ENCODE data around the gene KANSL1. TPM values are rescaled to one million over a fixed set of nuclear protein-coding genes. Genes with fewer than 3 reads are reported as not detected.
"Not testable (repeated sequence)": the region's sequence is repeated elsewhere in the genome, so short reads cannot be mapped to it uniquely, and the experiment has no call there.

KANSL1 gene
- total and polyA plus RNA-seq, 3 experiments from 2014 or later: 20.9 to 70.7 (median 69.2) TPM

DNA sequence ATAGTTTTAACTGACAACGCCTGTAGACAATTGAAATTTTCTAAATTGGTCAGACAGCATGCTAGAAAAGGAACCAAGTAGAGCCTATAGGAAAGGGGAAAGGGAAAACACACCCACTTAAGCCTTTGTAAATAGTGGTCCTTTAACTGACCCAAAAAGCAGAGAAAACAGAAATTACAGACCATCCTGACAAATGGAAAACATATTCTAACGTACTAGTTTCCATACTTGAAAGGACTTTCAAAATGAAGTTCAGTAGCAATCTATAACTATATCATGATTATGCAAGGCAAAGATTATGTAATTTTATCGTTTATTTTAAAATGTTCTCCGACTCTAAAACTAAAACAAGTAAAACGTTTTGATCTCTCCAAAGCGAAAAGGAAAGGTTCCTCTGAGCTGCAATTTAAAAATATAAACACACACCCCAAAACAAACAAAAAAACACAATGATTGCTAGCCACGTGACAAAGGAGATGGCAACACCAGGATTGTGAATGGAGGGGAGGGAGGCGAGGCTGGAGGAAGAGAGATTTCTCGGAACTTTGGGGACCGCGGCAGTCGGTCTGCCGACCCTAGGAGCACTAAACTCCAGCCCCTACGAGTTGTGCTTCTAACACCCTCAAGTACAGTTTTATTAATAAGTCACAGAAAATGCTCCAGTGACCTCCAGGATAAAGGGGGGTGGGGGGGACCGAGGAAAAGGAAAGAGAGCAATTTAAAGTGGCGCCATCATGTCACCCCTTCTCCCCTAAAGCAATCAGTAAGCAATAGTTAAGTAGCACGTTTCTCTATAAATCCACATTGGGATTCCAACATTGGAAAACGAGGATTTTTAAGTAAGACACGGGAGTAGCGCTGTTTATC, 1.7 kb downstream of the KANSL1 start:
- Mint-ChIP-seq H3K27me3 (no peaks in the 10 kb centered on the region), H3K36me3 (peaks cover 0 to 34% (median 4%) of the 10 kb centered on the region in 3 donors), H3K27ac (peak overlapping the region; percentile 86 to 99 (median 98)), H3K4me3 (peak overlapping the region; percentile 90 to 100 (median 99)), H3K9me3 (no peaks in the 10 kb centered on the region), H3K4me1 (peaks cover 62 to 74% (median 73%) of the 10 kb centered on the region in 3 donors)
- DNase-seq: peak in 1 of 5 donors; percentile 20
- ChIA-PET CTCF (interaction anchor here (0.5 to 2.3 kb wide), 3 partner anchors 20 to 46 kb away, joined by 3 to 12 read pairs (median 4); no protein-coding TSS in a partner anchor), POLR2A (interaction anchor here (0.8 to 2.3 kb wide), 3 partner anchors 9 to 75 kb away, joined by 3 to 14 read pairs (median 3); no protein-coding TSS in a partner anchor)
- Histone ChIP-seq H3K27ac (ENCODE audit: low read depth, low read length) (peak overlapping the region; percentile 85), H3K36me3 (ENCODE audit: insufficient read depth, low read length) (no peaks in the 10 kb centered on the region), H3K9me3 (ENCODE audit: low read length) (no peaks in the 10 kb centered on the region), H3K4me1 (ENCODE audit: insufficient read depth, low read length) (peaks cover 66% of the 10 kb centered on the region), H3K4me3 (ENCODE audit: low read length) (peak overlapping the region; percentile 78), H3K27me3 (ENCODE audit: insufficient read depth, low read length, poor library complexity, severe bottlenecking) (no peaks in the 10 kb centered on the region)

DNA sequence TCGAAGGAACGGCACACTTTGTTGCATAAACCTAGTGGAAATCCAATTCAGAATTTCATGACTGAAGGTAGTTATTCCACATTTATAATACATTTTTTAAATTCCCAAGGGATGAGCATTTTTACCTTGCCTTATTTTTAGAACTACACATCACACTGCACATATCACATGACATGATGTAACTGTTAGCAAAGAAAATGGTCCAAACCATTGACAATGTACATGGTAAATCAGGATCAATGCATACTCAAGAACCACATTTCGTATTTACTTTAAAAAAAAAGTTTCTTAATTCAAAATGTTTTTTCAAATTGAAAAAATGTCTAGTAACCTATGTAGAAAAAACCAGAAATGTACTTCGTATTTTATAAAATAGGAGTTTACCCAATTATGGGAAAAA, 2.5 kb downstream of the KANSL1 start:
- no peaks in the 10 kb centered on the region for H3K9me3 ChIP-seq (ENCODE audit: low read length)
- H3K27me3 Mint-ChIP-seq: no peaks in the 10 kb centered on the region
- no peaks in the 10 kb centered on the region for H3K9me3 Mint-ChIP-seq
- H3K4me3 ChIP-seq (ENCODE audit: low read length): peak overlapping the region; percentile 78
- peak overlapping the region; percentile 34 to 99 (median 87) for H3K27ac Mint-ChIP-seq
- peaks cover 65 to 75% (median 73%) of the 10 kb centered on the region in 3 donors for H3K4me1 Mint-ChIP-seq
- H3K36me3 Mint-ChIP-seq: peaks cover 0 to 35% (median 4%) of the 10 kb centered on the region in 3 donors
- no peaks in the 10 kb centered on the region for H3K36me3 ChIP-seq (ENCODE audit: insufficient read depth, low read length)
- POLR2A ChIA-PET: no interaction called here
- peaks cover 66% of the 10 kb centered on the region for H3K4me1 ChIP-seq (ENCODE audit: insufficient read depth, low read length)
- H3K27me3 ChIP-seq (ENCODE audit: insufficient read depth, low read length, poor library complexity, severe bottlenecking): no peaks in the 10 kb centered on the region
- H3K4me3 Mint-ChIP-seq: peak overlapping the region; percentile 90 to 100 (median 98)
- H3K27ac ChIP-seq (ENCODE audit: low read depth, low read length): peak overlapping the region; percentile 85
- CTCF ChIA-PET: no interaction called here
- DNase-seq: no peak

DNA sequence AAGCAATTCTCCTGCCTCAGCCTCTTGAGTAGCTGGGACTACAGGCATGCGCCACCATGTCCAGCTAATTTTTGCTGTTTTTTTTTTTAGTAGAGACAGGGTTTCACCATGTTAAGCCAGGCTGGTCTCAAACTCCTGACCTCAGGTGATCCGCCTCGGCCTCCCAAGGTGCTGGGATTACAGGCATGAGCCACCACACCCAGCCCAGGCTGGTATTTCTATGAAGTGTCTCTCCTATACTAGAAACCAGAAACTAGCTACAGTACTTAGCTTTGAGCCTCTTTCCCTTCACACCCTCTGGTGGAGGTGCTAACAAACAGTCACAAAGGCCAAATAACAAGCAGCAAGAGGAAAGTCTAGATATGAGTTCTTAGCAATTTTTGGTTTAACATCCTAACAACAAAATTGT, 6.4 kb downstream of the KANSL1 start:
- ChIA-PET POLR2A (interaction anchor here (0.6 to 1.3 kb wide), 5 partner anchors 11 to 142 kb away, joined by 3 to 5 read pairs (median 3); no protein-coding TSS in a partner anchor), CTCF (interaction anchor here (0.7 to 3.5 kb wide), 12 partner anchors 10 to 183 kb away, joined by 3 to 27 read pairs (median 4); no protein-coding TSS in a partner anchor)
- not testable (repeated sequence) for H3K9me3 Mint-ChIP-seq; H3K36me3 ChIP-seq (ENCODE audit: insufficient read depth, low read length); H3K27me3 ChIP-seq (ENCODE audit: insufficient read depth, low read length, poor library complexity, severe bottlenecking); H3K27ac ChIP-seq (ENCODE audit: low read depth, low read length); H3K9me3 ChIP-seq (ENCODE audit: low read length); H3K4me3 ChIP-seq (ENCODE audit: low read length); H3K27me3 Mint-ChIP-seq
- DNase-seq: peak in 3 of 5 donors; percentile 28 to 54 (median 45)
- peaks cover 86 to 96% (median 95%) of the 10 kb centered on the region in 3 donors for H3K4me1 Mint-ChIP-seq
- peak overlapping the region; percentile 4 to 99 (median 42) for H3K27ac Mint-ChIP-seq
- peaks cover 88% of the 10 kb centered on the region for H3K4me1 ChIP-seq (ENCODE audit: insufficient read depth, low read length)
- peaks cover 0 to 29% (median 4%) of the 10 kb centered on the region in 3 donors for H3K36me3 Mint-ChIP-seq
- H3K4me3 Mint-ChIP-seq: peak overlapping the region; percentile 0 to 86 (median 59)

DNA sequence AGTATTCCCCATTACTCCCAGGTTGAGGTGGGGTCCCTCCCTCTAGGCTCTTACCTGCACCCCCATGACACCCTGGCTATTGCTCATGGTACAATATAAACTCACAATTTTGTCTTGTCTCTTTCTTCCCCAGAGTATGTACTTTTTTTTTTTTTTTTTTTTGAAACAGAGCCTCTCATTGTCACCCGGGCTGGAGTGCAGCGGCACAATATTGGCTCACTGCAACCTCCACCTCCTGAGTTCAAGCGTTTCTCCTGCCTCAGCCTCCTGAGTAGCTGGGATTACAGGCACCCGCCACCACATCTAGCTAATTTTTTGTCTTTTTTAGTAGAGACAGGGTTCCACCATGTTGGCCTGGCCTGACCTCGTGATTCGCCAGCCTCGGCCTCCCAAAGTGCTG, 8.5 kb downstream of the KANSL1 start:
- Histone ChIP-seq H3K4me3 (ENCODE audit: low read length) (no peak overlapping the region), H3K27ac (ENCODE audit: low read depth, low read length) (no peak overlapping the region), H3K9me3 (ENCODE audit: low read length) (no peaks in the 10 kb centered on the region), H3K27me3 (ENCODE audit: insufficient read depth, low read length, poor library complexity, severe bottlenecking) (no peaks in the 10 kb centered on the region), H3K36me3 (ENCODE audit: insufficient read depth, low read length) (no peaks in the 10 kb centered on the region), H3K4me1 (ENCODE audit: insufficient read depth, low read length) (peaks cover 91% of the 10 kb centered on the region)
- no peaks in the 10 kb centered on the region for H3K9me3 Mint-ChIP-seq
- ChIA-PET CTCF (interaction anchor here (0.9 to 3.5 kb wide), 4 partner anchors 8 to 31 kb away, joined by 3 to 27 read pairs (median 4); partner anchors contain the start of gene KANSL1), POLR2A (interaction anchor here (0.6 to 1.0 kb wide), 2 partner anchors 23 to 962 kb away, joined by 3 to 5 read pairs; no protein-coding TSS in a partner anchor)
- H3K4me3 Mint-ChIP-seq: peak overlapping the region in 6 of 7 donors; percentile 28 to 82 (median 44)
- DNase-seq: no peak
- H3K36me3 Mint-ChIP-seq: peaks cover 0 to 17% (median 2%) of the 10 kb centered on the region in 3 donors
- no peaks in the 10 kb centered on the region for H3K27me3 Mint-ChIP-seq
- H3K4me1 Mint-ChIP-seq: peaks cover 87 to 98% (median 98%) of the 10 kb centered on the region in 3 donors
- H3K27ac Mint-ChIP-seq: peak overlapping the region; percentile 0 to 79 (median 46)

DNA sequence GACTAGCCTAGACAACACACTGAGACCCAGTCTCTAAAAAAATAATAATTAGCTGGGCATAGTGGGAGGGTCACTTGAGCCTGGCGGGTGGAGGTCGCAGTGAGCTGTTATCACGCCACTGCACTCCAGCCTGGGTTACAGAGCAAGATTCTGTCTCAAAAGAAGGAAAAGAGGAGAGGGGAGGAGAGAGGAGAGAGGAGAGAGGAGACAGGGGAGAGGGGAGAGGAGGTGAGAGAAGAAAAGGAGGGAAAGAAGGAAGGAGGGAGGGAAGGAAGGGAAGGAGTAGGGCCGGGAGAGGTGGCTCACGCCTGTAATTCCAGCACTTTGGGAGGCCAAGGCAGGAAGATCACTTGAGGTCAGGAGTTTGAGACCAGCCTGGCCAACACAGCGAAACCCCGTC, 9.8 kb downstream of the KANSL1 start:
- ChIA-PET CTCF (interaction anchor here (1.3 to 2.9 kb wide), 4 partner anchors 10 to 30 kb away, joined by 3 to 10 read pairs (median 6); partner anchors contain the start of gene KANSL1), POLR2A (interaction anchor here (1.9 kb wide), 1 partner anchor 9 kb away, joined by 14 read pairs; the partner anchor contains the start of gene KANSL1)
- H3K9me3 ChIP-seq (ENCODE audit: low read length); H3K27me3 ChIP-seq (ENCODE audit: insufficient read depth, low read length, poor library complexity, severe bottlenecking); H3K27ac ChIP-seq (ENCODE audit: low read depth, low read length); H3K4me3 ChIP-seq (ENCODE audit: low read length); H3K9me3 Mint-ChIP-seq; H3K36me3 ChIP-seq (ENCODE audit: insufficient read depth, low read length); DNase-seq; H3K27me3 Mint-ChIP-seq: not testable (repeated sequence)
- Mint-ChIP-seq H3K27ac (peak overlapping the region in 5 of 8 donors; percentile 51 to 85 (median 62)), H3K4me1 (peaks cover 89 to 99% (median 98%) of the 10 kb centered on the region in 3 donors), H3K36me3 (peaks cover 0 to 20% (median 6%) of the 10 kb centered on the region in 3 donors), H3K4me3 (peak overlapping the region in 6 of 7 donors; percentile 4 to 82 (median 44))
- peaks cover 91% of the 10 kb centered on the region for H3K4me1 ChIP-seq (ENCODE audit: insufficient read depth, low read length)

DNA sequence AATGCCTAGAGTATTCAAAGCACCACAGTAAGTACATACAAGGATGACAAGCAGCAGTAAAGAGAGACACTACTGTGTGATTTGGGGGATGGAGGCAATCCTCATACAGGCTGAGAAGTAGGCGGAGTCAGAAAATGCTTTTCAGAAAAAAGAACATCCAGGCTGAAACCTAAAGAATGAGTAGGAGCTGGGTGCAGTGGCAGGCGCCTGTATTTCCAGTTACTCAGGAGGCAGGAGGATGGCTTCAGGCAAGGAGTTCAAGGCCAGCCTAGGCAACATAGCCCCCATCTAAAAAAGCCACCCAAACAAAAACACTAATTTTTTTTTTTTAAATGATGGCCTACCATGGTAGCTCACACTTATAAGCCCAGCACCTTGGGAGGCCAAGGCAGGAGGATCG, 10.3 kb downstream of the KANSL1 start:
- no peak overlapping the region for H3K27ac ChIP-seq (ENCODE audit: low read depth, low read length)
- H3K4me3 Mint-ChIP-seq: peak overlapping the region; percentile 18 to 82 (median 49)

DNA sequence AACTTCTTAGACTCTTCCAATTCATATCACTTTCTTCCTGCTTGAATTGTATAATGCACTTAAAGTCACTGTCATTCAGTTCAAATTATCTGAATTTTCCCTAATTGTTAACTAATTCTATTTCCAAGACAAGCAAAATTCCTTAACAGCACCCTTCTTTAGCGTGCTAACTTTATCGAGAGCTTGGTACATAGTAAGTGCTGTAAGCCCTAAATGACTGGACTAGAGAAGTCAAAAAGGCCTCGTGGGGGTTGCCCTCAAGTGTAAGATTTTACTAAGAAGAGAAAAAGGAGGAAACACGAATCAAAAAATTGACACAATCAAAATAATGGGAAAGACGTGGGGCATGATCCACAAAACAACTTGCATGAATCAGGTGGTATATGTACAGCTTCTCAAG, 11.3 kb downstream of the KANSL1 start:
- H3K27me3 ChIP-seq (ENCODE audit: insufficient read depth, low read length, poor library complexity, severe bottlenecking): no peaks in the 10 kb centered on the region
- H3K4me3 ChIP-seq (ENCODE audit: low read length): no peak overlapping the region
- H3K36me3 Mint-ChIP-seq: peaks cover 0 to 18% (median 4%) of the 10 kb centered on the region in 3 donors
- H3K9me3 Mint-ChIP-seq: no peaks in the 10 kb centered on the region
- POLR2A ChIA-PET: interaction anchor here (1.9 kb wide), 1 partner anchor 11 kb away, joined by 14 read pairs; the partner anchor contains the start of gene KANSL1
- H3K4me1 Mint-ChIP-seq: peaks cover 85 to 99% (median 98%) of the 10 kb centered on the region in 3 donors
- peak overlapping the region; percentile 4 to 49 (median 25) for H3K4me3 Mint-ChIP-seq
- H3K27ac Mint-ChIP-seq: peak overlapping the region; percentile 2 to 84 (median 61)
- peaks cover 88% of the 10 kb centered on the region for H3K4me1 ChIP-seq (ENCODE audit: insufficient read depth, low read length)
- H3K27me3 Mint-ChIP-seq: no peaks in the 10 kb centered on the region
- DNase-seq: no peak
- H3K36me3 ChIP-seq (ENCODE audit: insufficient read depth, low read length): no peaks in the 10 kb centered on the region
- CTCF ChIA-PET: interaction anchor here (1.4 to 2.9 kb wide), 4 partner anchors 8 to 31 kb away, joined by 3 to 10 read pairs (median 6); partner anchors contain the start of gene KANSL1
- no peaks in the 10 kb centered on the region for H3K9me3 ChIP-seq (ENCODE audit: low read length)
- no peak overlapping the region for H3K27ac ChIP-seq (ENCODE audit: low read depth, low read length)

More for the DNA sequence above, 10.3 kb downstream of the KANSL1 start:
- peaks cover 91% of the 10 kb centered on the region for H3K4me1 ChIP-seq (ENCODE audit: insufficient read depth, low read length)
- Mint-ChIP-seq H3K36me3 (peaks cover 0 to 18% (median 4%) of the 10 kb centered on the region in 3 donors), H3K9me3 (no peaks in the 10 kb centered on the region), H3K27me3 (no peaks in the 10 kb centered on the region), H3K4me1 (peaks cover 89 to 99% (median 98%) of the 10 kb centered on the region in 3 donors), H3K27ac (peak overlapping the region in 6 of 8 donors; percentile 20 to 85 (median 39))
- no peaks in the 10 kb centered on the region for H3K9me3 ChIP-seq (ENCODE audit: low read length)
- no peak overlapping the region for H3K4me3 ChIP-seq (ENCODE audit: low read length)
- POLR2A ChIA-PET: interaction anchor here (1.9 kb wide), 1 partner anchor 10 kb away, joined by 14 read pairs; the partner anchor contains the start of gene KANSL1
- no peak for DNase-seq
- CTCF ChIA-PET: interaction anchor here (1.3 to 2.9 kb wide), 5 partner anchors 9 to 30 kb away, joined by 3 to 10 read pairs (median 4); partner anchors contain the start of gene KANSL1
- H3K36me3 ChIP-seq (ENCODE audit: insufficient read depth, low read length): no peaks in the 10 kb centered on the region
- H3K27me3 ChIP-seq (ENCODE audit: insufficient read depth, low read length, poor library complexity, severe bottlenecking): no peaks in the 10 kb centered on the region

Data from CD8-positive, alpha-beta memory T cell (primary cell).